Stimulated activated CD4-positive, alpha-beta T cell treated with anti-CD3 and anti-CD28 coated beads, TNF-alpha, amount 100 ng/mL, for 48 hours (primary cell): ENCODE results near the gene EPAS1.

ENCODE experiments used
- DNase-seq, 3 donors: peaks; one replicate each; pipeline ENCODE4 v3.0.0-alpha.2; 2020; ENCODE audit warnings: low read depth in 3 of 3

Gene EPAS1

DNA sequence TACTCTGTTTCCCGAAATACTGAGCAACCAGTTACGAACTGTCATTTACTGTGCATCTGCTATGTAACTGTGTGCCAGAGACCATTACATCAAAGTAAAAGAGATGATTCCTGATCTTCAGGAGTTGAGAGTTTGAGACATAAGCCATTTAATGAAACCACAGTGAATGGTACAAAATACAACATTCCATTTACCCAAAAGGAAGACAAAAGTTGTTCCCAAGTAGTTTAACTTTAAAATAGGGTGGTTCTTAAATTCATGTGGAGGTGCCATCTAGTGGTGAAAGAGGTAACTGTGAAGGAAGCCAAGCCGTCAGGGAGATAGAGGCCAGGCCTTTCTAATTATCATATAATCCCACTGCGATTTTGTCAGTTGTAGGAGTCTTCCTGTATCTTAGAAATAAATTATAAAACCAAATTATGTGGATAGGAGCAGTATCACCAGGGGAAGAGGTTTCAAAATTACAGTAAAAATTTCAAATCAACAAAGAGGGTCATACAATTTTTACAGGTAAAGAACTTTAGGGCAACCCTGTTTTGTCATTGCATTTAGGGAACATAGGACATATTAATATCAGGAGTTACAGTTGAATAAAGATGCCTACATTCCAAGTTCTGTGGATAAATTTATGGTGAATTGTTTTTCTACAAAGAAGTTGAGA lies 67.7 kb downstream of the EPAS1 start:
- no peak for DNase-seq

DNA sequence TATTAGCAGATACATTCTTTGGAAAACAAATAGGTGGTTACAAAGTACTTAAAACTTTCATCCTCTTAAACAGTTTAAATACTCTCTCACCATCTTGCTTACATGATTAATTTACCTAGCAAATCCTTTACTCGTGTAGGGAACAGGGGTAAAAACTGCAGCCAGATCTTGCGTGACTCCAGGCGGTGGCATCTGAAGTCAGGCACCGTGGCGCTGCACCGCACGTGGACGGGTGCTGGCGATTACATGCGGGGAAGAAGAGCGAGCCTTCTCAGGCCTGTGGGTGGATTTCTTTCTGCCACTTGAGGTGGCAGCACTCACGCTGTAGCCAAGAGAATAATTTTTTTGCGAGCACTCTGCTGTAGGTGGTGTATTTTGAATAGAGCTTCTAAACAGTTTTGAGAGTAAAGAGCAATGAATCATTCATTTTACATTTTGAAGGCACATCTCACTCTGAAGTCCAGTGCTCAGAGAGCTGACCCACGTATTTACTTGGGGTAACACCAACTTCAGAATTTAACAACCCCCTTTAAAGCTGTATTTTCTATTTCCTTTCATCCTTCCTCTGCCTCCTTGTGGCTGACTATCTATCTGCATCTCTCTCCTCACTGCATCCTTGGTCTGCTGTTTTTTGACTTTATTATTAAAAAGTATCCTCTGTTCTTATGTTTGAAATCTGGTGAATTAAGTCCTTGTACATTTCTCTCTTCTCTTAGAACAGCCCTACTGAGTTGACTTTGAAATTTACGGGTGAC lies 68.9 kb downstream of the EPAS1 start:
- no peak for DNase-seq

DNA sequence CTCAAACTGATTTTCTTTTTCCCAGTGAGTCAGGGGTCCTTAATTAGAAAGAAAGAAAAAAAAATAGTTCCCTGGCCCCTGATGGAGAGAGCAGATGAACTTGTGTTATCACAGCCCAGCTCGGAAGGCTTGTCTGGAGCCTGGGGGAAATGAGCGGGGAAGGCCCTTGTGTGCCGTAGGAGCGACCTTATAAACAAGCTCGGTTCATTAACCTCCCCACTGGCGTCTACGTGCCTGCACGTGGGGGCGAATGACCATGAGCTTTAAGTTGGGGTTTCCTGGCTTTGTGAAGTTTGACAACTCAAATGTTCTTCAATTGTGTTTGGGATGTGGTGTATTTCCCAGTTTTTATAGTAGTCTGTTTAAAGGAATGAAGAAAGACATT lies 69.5 kb downstream of the EPAS1 start:
- DNase-seq = no peak

DNA sequence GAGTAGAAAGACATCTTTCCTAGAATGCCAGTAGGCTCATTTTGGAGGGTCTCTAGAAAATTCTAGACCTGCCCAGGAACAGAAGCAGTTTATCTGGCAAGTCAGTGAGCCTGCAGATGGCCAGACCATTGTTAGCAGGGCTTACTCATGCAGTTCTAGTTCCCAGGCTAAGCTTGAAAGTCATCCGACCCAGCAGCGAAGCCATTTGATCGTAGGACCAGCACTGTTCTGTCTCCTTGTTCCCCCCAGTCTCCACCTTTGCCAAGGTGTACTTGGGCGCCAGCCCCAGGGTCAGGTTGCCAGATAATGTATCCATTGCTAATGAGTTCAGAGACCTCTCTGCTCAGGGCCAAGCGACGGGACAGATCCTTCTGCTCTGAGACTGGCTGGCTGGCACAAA lies 70.1 kb downstream of the EPAS1 start:
- DNase-seq = no peak

DNA sequence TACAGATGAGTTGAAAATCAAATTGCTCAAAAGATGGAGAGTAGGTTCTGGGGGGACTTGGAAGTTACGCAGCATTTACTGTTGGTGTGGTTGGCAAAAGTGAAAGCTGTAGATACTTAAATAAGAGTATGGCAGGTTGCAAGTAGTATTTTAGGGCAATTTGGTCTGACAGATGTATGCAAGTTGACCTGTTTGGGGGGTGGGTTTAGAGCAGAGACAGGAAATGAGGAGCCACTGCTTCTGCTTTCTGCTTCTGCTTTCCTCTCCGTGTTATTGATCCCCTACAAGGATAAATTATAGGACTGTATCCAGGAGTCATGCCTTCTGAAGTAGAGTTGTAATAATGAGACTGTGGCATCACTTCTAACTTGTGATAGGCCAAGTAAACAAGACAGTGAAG lies 71.2 kb downstream of the EPAS1 start:
- no peak for DNase-seq

DNA sequence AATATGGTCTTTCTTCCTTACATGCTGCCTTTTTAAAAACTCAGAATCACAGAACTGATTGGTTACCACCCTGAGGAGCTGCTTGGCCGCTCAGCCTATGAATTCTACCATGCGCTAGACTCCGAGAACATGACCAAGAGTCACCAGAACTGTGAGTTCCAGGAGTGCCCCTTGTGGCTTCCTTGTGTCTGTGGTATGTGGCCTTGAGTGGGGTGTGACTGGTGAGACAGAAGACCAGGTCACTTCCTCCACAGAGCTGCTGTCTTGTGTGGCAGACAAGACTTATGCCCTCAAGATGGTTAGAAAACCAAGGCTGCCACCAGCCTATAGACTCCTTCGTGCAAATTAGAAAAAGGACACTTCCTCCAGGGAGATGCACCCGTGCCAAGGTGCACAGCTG lies 72.6 kb downstream of the EPAS1 start:
- DNase-seq = no peak

DNA sequence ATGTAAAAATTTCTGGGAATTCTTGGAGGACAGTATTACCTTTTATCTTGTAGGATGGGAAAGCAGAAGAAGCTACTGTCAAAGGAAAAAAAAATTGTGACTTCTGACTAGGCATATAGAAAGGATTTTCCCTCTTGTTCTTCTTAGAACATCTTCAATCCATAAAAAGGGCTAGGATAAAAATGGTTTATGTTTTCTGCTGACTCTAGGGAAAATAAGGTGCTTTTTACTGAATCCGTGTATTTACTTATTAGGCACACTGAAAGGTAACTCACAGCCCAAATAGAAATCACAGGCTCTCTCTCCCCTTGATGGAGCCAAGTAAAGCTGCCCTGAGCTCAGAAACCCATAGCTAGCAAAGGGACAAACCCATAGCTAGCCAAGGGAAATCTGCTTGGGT lies 74.6 kb downstream of the EPAS1 start:
- DNase-seq = no peak

DNA sequence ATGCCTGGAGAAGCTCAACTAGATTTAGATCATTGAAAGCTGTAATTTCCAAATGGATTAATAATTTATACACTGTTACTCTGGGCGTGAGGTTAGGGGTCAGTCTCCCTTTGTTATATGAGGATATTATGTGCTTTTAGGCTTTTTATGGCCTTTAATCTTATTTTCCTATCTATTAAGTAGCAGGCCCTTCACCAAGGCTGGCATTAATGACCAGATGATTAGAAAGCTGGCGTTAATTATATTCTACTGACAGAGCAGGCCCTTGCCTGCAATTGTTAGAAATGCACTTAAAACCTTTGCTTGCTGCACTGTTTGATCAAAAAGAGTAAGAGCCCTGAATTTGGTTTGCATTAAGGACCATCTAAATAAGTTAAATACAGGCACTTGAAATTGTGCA lies 75.3 kb downstream of the EPAS1 start:
- no peak for DNase-seq

DNA sequence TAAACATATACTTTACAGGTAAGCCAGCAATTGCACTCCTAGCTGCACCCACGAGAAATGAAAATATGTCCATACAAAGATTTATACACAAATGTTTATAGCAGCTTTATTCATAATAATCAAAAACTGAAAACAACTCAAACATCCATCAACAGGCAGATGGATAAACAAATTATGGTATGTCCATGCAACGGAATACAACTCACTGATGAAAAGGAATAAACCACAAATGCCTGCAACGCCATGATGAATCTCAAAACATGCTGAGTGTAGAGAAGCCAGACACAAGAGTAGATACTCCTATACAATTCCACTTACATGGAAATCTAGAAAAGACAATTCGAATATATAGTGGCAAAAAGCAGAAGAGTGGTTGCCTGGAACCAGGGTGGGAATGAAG lies 76.0 kb downstream of the EPAS1 start:
- no peak for DNase-seq

DNA sequence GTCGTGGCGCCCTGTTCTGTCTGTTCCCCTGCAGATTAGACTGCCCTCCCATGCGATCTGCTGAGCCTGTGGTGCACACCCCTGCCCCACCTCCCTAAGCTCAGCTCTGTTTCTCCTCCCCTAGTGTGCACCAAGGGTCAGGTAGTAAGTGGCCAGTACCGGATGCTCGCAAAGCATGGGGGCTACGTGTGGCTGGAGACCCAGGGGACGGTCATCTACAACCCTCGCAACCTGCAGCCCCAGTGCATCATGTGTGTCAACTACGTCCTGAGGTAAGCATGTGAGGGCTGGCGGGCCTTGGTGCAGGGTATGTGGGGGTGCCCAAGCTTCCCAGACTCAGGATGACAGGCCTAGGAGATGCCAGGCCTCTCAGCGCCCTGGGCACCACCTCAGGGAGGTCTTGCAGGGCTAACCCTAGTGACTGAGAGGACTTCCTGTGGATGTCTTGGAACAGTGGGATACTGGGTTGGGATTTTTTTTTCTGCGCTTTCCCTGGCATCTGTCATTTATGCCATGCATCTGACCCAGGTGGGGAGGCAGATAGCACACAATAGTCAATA lies 78.4 kb downstream of the EPAS1 start:
- DNase-seq = no peak

DNA sequence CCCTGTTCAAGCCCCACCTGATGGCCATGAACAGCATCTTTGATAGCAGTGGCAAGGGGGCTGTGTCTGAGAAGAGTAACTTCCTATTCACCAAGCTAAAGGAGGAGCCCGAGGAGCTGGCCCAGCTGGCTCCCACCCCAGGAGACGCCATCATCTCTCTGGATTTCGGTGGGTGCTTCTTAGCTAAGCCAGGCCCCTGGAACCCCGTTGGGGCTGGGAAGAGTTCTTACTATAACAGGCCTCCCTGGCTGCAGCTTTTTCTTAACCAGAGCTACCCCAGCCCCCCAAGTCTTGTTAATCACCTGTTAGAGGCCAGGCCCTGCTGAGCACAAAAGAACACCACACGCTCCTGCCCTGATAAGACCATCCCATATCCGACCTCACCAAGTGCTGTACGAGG lies 79.4 kb downstream of the EPAS1 start:
- no peak for DNase-seq

DNA sequence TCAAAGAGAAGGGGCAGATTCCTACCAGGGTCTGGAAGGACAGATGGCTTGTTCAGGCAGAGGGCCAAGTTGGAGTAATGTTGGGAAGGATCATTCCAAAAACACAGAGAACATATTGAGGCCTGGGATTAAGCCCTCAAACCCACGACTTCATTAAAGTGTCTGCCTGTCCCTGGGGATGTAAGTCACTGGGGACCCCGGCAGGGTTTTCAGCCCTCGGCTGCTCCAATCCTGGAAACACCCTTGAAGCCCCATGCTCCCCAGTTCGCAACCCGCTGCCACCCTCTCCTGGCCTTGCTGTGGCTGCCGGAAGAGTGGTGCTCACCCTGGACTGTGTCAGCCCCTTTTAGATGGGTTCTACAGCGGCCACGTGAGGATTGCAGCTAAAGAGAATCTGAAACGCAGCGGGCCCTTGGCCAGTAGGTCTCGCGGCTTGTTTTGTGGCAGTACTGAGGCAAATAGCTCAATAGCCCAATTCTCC lies 79.9 kb downstream of the EPAS1 start:
- no peak for DNase-seq

DNA sequence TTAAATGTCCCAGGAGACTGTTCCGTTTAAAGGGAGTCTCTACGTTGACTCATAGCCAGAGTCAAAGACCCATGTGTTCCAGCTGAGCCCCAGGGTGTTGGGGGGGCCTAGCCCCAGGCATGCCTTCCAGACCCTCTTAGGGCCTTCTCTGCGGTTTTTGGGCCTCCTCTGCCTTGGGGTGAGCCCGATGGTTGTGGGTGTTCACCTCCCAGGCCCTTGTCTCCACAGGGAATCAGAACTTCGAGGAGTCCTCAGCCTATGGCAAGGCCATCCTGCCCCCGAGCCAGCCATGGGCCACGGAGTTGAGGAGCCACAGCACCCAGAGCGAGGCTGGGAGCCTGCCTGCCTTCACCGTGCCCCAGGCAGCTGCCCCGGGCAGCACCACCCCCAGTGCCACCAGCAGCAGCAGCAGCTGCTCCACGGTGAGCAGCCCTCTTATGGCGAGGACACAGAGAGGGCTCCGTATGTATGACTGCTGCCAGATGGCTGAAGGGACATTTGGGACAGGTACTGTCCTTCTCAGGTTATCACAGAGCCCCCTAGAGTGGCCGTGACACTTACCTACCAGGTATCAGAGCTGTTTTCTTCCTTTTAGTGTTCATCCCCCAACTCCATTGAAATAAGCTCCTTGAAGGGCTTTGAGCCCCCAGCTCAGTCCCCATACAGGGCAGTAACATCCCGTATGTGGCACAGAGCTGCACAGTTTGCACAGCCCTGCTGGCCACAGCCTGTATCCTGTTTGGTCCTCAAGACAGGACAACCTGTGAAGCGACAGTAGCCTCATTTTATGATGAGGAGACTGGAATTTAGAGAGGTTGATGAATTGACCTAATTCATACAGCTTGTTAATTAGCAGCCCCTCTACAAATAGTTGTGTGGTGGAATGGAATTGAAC lies 80.7 kb downstream of the EPAS1 start:
- DNase-seq = no peak

DNA sequence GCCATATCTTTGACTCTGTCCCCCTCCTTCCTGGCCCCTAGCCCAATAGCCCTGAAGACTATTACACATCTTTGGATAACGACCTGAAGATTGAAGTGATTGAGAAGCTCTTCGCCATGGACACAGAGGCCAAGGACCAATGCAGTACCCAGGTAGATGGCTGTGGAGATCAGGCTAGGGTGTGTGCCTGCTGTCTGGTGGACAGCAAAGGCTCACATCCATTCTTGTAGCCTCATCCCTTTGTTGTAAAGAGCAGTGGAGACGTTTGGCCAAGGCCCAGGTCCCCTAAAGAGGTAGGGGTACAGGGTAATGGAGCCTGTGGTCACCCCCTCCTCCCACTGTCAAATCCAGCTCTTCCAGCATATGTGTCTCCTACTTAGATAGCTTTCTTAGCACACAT lies 81.4 kb downstream of the EPAS1 start:
- DNase-seq = no peak

DNA sequence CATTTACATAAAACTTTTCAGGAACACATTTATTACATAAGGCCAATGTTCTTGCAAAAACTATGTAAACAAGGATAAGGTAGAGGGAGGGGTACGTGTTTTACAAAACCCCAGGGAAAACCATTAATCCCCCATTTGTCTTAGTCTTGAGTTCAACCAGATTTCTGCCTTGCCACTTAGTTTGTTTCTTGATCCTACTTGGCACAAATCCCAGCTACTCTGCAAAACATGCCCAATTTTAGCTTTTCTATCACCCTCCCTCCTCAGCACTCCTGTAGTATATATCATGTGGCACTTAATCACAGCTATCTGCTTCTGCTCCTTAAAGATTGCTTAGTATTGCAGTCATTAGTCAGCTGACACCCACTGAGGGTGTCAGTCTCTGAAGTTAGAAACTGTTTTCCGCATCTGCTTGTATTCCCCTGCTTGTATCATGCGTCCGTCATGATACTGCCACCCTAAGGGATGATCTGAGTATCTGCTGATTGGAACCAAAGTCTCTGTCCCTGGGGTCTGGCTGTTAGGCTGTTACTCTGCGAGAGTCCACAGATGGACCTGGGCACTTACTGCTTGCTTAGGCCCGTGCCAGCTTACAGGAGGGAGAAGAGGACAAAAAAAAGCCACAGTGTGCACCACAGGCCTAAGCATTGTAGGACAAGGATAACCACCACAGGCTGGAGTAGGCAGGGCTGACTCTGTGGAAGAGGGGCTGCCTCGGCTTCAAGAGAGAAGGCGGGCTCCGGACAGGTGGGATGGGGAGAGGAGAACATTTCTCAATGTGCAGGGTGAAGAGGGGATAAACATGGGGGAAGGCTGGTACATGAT lies 82.2 kb downstream of the EPAS1 start:
- DNase-seq = no peak

DNA sequence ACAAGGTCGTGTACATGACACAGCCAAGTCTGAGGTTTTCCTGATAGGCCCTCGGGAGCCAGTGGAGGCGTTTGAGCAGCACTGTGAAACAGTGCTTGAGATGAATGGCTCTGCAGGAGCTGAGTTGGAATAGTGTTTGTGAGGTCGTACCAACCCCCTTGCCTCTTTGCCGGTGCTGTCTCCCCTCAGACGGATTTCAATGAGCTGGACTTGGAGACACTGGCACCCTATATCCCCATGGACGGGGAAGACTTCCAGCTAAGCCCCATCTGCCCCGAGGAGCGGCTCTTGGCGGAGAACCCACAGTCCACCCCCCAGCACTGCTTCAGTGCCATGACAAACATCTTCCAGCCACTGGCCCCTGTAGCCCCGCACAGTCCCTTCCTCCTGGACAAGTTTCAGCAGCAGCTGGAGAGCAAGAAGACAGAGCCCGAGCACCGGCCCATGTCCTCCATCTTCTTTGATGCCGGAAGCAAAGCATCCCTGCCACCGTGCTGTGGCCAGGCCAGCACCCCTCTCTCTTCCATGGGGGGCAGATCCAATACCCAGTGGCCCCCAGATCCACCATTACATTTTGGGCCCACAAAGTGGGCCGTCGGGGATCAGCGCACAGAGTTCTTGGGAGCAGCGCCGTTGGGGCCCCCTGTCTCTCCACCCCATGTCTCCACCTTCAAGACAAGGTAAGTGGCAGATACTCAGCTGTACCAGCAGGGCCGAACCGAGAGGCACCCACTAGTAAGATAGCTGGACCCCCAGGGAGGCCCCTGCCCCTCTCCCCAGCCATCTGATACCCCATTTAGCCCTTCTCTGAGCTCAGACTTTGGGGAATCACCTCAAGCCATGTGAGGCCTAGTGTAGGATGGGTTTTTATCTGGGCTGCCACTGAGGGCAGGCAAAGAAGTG lies 83.1 kb downstream of the EPAS1 start:
- no peak for DNase-seq

DNA sequence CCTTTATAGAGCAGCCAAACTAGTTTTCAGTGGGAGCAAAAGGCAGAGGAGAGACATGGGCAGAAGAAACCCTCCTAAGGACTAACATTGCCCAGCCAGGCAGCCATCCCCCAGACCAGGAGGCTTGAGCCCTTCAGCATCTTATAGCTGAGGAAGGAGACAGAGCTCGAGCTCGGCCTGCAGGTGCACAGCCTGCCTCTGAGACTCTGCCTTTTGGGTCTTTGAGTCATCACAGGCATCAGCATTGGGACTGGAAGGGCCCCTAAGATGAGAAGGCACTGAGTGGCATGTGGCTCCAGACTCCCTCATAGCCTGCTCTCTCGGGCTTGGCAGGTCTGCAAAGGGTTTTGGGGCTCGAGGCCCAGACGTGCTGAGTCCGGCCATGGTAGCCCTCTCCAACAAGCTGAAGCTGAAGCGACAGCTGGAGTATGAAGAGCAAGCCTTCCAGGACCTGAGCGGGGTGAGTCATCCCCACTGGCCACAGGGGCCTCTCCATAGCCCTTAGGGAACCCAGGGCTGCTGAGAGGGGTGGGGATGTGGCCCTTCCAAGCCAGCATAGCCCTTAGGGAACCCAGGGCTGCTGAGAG lies 84.1 kb downstream of the EPAS1 start:
- no peak for DNase-seq

DNA sequence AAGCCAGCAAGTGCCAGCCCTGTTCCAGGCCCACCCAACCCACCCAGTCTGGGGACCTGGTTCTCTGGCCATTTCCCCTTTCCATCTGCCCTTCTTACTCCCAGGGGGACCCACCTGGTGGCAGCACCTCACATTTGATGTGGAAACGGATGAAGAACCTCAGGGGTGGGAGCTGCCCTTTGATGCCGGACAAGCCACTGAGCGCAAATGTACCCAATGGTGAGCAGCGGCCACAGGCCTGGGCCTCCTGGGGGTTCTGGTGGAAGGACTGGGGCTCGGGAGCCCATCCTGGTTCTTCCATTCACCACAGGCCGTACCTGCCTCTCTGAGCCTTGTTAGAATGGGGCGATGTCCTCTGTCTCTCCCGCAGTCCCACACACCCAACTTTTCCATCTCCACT lies 84.7 kb downstream of the EPAS1 start:
- DNase-seq = no peak

DNA sequence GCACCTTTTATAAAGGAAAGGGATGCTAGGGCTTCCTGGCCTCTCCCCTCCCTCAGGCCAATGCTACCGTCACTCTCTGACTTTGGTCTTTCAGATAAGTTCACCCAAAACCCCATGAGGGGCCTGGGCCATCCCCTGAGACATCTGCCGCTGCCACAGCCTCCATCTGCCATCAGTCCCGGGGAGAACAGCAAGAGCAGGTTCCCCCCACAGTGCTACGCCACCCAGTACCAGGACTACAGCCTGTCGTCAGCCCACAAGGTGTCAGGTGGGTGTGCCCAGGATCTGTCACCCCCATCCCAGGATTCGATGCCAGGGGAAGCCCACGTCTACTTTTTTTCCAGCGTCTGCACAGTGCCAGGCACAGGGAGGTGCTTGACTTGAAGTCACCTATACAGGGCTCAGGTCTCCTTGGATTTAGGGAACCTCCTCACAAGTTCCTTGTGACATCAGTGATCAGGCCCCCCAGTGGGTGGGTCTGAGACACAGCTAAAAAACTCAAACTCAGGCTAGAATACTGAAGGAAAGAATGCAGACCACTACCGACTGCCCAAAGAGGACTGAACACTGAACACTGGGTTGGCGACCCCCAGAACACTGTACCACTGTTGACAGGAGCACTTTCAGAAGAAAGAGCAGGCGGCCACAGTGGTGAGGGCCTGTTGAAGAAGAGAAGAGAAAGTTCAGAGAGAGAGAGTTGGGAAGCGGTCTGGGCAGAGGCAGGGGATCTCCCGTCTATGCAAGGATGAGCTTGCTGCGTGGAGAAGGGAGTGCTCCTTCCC lies 85.3 kb downstream of the EPAS1 start:
- DNase-seq = no peak
